GM21526 (cell line): ENCODE measurements around the gene GRK3.
"Not testable (repeated sequence)": the region's sequence is repeated elsewhere in the genome, so short reads cannot be mapped to it uniquely, and the experiment has no call there.

ENCODE experiments used
- ATAC-seq: cut with Tn5 transposase; IDR thresholded peaks from one replicate; pipeline ENCODE4 v1.9.1; 2021; ENCODE audit warnings: moderate library complexity; ENCODE audit not compliant: unreplicated experiment, low FRiP score

Gene GRK3

GRCh38 chr22:25570486-25570885, 6.0 kb downstream of the GRK3 start:
- ATAC-seq, result no peak

- ATAC-seq, result not testable (repeated sequence)
Measured at GRCh38 chr22:25571969-25572707, 7.7 kb downstream of the GRK3 start.

- no peak for ATAC-seq
Measured at GRCh38 chr22:25572708-25573171, 8.3 kb downstream of the GRK3 start.

GRCh38 chr22:25573841-25574240, 9.4 kb downstream of the GRK3 start:
- no peak for ATAC-seq

GRCh38 chr22:25574736-25575135, 10.3 kb downstream of the GRK3 start:
- ATAC-seq, result no peak

- ATAC-seq, result not testable (repeated sequence)
Measured at GRCh38 chr22:25575674-25576392, 11.4 kb downstream of the GRK3 start.

GRCh38 chr22:25581452-25581851, 17.0 kb downstream of the GRK3 start:
- ATAC-seq, result not testable (repeated sequence)

- ATAC-seq, result no peak
Measured at GRCh38 chr22:25582946-25583345, 18.5 kb downstream of the GRK3 start.

GRCh38 chr22:25584993-25585392, 20.5 kb downstream of the GRK3 start:
- ATAC-seq, result not testable (repeated sequence)

GRCh38 chr22:25589664-25590063, 25.2 kb downstream of the GRK3 start:
- ATAC-seq, result not testable (repeated sequence)

- not testable (repeated sequence) for ATAC-seq
Measured at GRCh38 chr22:25593323-25593722, 28.8 kb downstream of the GRK3 start.

GRCh38 chr22:25598609-25599008, 34.1 kb downstream of the GRK3 start:
- no peak for ATAC-seq

GRCh38 chr22:25602445-25602844, 38.0 kb downstream of the GRK3 start:
- no peak for ATAC-seq

GRCh38 chr22:25602916-25603315, 38.4 kb downstream of the GRK3 start:
- no peak for ATAC-seq

GRCh38 chr22:25605146-25605545, 40.7 kb downstream of the GRK3 start:
- ATAC-seq, result not testable (repeated sequence)

GRCh38 chr22:25605565-25605964, 41.1 kb downstream of the GRK3 start:
- ATAC-seq, result not testable (repeated sequence)

GRCh38 chr22:25611284-25611683, 46.8 kb downstream of the GRK3 start:
- ATAC-seq, result not testable (repeated sequence)

- ATAC-seq, result not testable (repeated sequence)
Measured at GRCh38 chr22:25613131-25613530, 48.7 kb downstream of the GRK3 start.

- ATAC-seq, result not testable (repeated sequence)
Measured at GRCh38 chr22:25613558-25613957, 49.1 kb downstream of the GRK3 start.

- not testable (repeated sequence) for ATAC-seq
Measured at GRCh38 chr22:25614791-25615190, 50.3 kb downstream of the GRK3 start.

- no peak for ATAC-seq
Measured at GRCh38 chr22:25621986-25622385, 57.5 kb downstream of the GRK3 start.

- no peak for ATAC-seq
Measured at GRCh38 chr22:25623310-25623734, 58.8 kb downstream of the GRK3 start.
